ENCODE measurements around the gene KCNMA1. TPM values are rescaled to one million over a fixed set of nuclear protein-coding genes. Genes with fewer than 3 reads are reported as not detected.

Gene KCNMA1
- total RNA-seq, 1 donor from 2014 or later, result 5.4 TPM

DNA sequence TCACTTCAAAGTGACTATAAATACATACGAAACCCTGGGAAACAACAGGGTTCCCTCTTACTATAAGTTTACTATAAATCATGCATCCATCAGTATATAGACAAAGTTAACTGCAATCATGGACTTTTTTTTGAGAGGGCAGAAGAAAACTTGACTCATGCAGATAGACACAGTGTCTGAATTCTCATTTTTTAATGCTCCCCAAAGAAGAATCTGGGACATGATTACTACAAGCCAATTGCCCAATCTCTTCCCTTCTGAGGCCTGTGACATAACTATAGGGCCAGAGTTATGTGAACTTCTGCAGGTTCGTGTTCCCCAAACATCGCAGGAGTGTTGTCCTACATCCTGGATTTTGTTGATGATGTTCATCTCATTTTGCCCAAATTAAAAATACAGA is 376.5 kb downstream of the KCNMA1 start:
- ATAC-seq, result no peak

DNA sequence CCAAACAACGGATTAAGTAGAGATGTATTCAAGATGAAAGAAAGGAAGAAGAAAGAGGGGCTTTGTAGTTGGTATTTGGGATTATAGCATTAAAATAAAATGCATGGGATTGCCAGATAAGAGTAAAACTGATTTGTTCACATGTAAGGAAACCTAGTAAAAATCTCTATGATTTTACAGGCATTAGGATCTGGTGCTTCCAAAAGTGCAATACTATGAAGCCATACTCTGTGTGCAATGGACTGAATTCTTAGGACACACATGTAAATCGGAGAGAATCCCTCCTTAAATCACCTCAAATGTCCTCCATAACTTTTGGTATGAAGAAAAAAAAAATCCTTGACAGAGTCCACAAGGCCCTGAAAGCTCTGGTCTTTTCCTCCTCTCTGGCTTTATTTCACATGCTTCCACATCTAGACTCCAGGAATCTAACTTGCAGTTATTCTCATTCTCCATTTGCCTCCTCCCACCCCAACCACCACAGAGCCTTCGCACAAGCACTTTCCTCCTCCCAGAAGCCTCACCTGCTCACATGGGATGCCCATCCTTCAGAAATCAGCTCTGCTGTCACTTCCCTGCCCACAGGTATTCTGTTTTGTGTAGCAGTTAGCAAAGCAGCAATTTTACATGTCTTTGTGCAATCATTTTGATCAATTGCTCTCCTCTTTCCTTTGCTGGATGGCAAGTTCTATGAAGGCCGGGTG is 378.3 kb downstream of the KCNMA1 start:
- no peak for ATAC-seq

DNA sequence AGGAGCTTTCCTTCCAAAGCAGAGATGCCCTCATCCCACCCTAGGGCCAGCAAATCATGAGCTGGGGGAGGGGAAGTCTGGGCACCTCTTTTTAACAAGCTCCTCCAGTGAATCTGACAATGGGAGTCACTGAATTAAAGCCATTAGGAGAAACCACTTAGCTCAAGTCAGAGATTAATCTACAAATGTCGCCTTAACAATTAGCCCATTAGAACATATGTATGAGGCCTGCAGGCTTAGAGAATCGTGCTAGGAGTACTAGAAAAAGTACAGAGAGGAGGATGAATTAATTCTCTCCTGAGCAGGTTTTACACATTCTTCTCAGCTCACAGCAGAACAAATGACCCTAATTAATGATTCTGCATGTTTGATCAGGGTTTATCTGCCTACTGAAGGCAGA is 381.3 kb downstream of the KCNMA1 start:
- ATAC-seq, result no peak

DNA sequence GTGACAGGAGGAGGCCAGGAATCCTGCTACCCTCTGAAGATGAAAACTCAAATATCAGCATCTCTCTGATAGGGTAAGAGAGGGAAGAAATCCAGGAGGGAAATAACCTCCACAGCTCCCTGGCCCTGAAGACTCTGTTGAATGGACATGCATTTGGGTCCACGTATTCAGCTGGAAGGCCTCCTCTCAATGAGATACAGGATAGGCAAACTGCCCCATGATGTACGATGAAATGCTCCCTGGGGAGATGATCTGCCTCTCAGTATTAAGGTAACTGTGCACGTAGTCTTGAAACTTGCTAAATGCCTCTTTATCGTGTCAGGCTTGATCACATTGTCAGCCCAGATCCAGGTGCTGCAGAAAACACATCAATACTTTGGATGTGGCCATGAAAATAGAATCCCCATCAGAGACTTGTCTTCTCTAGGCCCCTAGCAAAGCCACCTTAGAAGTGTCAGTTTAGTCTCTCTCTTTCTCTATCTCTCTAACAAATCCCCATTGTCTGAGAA is 384.0 kb downstream of the KCNMA1 start:
- ATAC-seq, result no peak

DNA sequence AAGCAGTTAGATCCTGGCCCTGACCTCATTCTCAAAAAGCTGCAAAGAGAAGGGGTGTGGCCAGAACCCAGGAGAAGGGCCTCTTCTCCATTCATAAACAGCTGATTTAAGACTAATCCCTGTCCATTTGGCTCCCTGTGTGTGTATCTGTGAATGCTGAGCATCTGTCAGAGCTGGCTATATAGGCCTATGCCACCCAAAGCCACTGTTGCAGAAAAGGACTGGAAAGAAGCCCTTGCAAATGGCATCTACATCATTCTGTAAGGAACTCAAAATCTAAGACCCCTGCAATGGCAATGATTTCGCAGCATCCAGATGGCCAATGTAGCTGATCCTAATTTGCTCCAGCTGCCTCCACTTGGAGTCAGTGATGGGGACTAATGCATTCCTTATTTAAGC is 384.5 kb downstream of the KCNMA1 start:
- ATAC-seq, result no peak

DNA sequence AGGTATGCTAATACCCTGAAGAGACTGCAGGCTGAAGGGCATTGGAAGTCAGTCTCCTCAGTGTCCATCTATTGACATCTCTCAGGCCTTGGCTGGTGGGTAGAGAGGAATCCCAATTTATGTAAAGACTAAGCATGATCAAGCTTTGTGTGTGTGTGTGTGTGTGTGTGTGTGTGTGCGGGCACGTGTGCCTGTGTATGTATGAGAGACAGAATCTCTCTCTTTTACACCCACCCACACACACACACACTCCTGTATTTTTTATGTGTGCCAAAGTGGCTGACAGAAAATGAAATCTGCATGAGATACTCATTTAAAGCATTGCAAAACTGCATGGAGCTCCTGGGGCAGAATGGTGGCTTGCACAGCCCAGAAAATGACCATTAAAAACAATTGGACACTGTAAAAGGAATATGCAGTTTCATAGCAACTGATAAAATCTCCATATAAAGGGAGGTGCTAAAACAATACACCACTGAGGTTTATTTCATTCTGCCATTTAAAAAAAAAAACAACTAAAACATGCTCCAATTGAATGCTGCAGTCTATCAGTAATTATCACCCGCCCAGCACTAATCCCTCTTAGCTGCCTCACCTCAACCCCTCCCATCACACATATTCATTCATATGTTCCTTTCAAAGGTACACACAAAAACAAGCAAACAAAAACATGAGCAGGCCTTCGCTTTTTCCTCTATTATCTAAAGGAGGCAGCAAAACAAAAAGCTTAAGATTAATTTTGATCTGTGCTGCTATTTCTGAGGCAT is 385.0 kb downstream of the KCNMA1 start:
- ATAC-seq, result no peak

DNA sequence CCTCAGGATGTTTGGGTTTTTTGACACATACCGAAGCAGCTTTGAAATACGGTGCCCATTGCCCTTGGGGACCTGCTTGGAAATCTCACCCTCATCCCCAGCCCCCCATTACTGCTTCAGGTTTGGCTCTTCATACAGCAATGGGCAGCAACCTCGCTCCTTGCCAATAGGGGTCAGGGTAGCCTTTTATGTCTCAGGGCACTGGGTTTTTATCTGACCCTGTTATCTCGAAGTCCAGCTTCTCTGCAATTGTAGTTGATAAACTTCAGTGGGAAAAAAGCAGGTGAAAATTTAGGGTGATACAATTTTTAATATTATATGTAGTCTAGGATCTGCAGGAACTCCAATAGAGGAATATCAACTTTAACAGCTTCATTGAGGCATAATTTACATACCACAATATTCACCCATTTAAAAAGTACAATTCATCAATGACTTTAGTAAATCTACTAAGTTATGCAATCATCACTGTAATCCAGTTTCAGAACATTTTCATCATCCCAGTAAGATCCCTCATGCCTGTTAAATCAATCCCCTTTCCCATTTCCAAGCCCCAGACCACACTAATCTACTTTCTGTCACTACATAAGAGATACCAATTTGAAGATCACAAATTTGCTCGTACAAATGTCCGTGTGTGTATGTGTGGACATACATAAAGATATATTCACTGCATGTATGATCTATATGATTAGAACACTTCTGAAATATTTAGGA is 386.2 kb downstream of the KCNMA1 start:
- ATAC-seq, result no peak

DNA sequence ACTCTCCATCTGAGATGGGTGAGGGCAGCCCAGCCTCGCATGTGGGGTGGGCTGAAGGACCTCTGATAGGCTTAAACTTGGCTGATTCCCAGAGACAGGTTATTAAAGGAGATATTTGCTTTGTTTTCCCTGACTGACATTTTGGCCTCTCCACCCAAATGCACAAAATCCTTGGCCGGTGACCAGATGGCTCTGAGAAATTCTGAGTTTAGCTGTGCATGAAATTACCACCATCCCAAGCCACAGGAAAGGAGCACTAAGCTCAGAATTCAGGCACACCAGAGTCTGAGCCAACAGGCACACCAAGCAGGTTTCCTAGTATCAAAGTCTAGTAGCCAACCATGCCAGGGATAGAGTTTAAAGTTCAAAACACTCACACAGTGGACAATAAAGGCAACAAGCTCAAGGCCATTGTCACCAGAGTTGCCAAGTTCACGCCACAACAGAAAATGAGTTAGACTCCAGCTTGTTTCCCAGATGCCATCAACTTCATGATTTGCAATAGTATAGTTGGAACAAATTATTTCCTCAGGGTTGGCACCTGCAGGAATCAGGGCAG is 387.6 kb downstream of the KCNMA1 start:
- ATAC-seq, result no peak

DNA sequence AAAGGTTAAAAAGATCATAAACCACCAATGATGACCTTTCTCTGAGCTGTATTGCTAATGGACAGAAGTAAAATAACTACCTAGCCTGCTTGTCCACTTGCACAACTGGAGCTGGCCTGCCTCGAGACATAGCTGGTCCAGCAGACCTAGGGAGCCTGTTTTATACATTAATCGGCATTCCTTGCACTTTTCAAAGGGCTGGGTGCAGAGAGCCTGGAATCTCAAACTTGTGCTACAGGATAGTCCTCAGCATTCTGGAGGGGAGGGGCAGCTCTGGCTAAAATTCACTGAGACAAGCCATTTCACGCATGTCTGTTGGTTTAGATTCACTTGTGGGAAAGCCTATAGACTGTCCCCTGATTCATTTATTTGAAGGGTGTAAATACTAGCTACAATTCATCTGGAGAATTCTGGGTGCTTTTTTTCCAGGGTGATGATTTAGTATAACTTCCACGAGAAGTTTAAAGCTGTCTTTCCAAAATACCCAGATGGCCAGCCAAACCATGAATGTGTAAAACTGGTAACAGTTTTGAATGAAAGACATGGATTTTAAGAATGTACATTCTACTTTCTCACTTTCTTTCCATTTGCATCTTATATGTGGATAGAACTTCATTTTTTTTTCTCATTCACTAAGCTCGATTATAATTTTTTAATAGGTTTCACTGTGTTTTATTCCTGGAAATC is 389.4 kb downstream of the KCNMA1 start:
- no peak for ATAC-seq

DNA sequence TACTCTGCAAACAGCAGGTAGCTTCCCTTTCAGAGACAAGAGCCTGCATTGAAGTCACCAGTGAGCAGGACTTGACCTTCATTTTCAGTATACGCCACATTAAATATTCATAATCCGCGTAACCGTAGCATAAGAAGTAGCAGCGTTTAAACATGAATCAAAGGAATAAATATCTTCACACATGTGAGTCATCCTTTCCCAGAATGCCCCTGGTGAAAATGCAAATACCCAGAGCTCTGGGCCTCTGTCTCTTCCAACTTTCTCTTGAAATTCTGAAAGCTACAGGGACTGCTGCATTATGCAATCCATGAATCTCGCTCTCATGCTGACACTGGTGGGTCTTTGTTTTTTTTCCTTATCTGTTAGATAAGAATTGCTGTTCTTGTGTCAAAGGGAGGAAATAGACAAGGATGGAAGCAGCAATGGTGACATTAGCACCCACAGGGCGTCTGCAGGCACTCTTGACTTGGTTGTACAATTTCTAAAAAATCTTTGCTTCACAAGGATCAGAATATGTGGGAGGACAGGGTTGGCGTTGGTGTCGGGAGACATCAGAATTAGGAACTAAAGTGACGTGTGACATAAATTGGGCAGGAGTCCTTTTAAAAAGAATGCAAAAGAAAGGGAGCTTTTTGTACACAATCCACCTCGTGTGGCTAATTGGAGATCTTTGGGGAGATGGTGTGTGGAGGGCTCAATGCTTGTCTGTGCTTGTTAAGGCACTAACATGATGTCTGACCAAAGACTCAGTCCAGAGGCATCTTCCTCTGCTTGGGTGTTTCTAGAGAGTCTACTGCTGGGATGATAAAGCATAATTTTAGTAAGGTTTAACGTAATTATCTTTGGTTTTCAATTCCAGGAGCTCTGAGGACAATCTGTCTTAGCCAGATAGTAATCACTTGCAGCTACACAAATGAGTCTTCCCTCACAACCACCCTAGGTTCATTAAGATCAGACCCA is 390.3 kb downstream of the KCNMA1 start:
- peak; percentile 44 for ATAC-seq

DNA sequence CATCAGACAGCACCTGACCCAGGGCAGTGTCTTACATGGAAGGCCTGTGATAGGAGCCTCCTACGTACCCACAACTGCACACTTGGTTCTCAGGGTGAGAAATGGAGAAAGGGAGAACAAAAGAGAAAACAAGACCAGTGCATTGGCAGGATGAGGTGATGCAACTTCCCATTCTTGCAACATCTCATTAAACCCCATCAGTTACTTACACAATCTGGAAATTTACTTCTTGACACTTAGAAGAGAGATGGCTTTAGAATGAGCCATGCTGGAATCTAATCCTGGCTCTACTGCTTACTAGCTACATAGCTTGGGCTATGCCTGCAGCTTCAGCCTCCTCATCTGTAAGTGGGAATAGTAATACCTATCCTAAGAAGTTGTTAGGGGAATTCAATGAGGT is 391.7 kb downstream of the KCNMA1 start:
- ATAC-seq, result peak; percentile 66

DNA sequence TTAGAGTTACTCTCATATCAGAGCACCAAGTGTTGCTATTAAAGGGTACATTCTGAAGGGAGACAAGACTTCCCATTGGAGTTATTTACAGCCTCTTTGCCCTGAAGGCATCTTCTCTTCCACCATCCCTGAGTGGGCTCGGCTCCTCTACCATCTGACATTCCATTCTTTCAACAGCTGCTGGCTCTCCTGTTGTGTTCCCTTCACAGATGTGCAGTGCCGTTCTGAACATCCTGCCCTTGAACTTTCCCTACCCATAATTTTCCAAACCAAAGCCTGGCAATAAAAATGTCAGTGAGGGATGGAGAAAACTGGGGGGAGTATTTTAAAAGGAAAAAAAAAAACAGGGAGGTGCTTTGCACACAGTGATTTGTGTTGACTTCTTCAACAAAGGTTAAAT is 392.9 kb downstream of the KCNMA1 start:
- ATAC-seq, result no peak

DNA sequence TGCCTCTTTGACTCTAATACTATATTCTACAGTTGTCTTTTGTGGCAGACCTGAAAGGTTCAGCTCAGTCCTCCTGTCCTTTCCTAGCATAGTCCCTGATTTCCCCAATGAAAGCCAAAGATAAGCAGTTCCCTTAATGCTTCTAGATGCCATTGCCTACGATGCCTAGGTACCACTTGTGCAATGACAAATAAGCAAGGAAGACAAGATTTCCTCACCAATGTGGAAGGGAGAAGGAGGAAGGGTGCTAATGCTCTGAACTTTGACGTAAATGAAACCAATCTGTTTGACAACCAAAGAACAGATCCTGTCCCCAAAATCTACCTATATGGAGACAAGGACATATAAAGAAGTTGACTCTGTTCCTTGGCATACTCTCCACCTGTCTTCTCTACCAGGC is 393.3 kb downstream of the KCNMA1 start:
- ATAC-seq, result no peak

DNA sequence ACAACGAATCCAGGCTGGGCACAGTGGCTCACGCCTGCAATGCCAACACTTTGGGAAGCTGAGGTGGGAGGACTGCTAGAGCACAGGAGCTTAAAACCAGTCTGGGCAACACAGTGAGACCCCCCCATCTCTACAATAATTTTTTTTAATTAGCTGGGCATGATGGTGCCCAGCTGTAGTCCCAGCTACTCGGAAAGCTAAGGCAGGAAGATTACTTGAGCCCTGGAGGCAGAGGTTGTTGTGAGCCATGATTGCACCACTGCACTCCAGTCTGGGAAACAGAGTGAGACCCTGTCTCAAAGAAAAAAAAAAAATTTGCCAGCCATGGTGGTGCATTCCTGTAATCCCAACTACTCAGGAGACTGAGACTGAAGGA is 396.3 kb downstream of the KCNMA1 start:
- ATAC-seq, result no peak

DNA sequence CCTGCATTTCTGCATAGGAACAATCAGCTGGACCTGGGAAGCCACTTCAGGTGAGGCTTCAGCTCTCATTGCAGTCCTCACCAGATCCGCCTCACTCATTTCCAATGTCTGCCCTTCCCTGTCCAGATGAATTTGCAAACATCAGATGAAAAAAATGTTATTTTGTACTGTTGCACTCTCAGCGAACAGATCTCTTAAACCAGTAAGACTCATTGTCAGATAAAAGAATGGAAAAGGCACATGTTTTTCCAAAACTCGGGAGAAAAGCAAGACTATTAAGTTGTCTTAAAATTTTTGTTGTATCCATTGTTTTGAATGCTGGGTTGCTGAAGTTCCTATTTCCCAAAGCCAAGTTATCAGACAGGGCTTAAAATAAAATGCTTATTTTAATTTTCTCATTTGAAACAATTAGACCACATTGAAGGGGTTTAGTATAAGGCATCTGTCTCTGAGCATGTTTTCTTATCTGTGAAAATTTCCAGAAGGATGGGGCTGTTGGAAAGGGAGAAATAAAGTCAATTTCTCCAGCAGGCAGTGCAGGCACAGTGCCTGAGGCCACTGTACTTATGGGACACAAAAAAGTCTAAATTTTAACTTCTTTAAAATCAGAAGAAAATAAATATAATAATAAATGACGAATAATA is 396.8 kb downstream of the KCNMA1 start:
- no peak for ATAC-seq

DNA sequence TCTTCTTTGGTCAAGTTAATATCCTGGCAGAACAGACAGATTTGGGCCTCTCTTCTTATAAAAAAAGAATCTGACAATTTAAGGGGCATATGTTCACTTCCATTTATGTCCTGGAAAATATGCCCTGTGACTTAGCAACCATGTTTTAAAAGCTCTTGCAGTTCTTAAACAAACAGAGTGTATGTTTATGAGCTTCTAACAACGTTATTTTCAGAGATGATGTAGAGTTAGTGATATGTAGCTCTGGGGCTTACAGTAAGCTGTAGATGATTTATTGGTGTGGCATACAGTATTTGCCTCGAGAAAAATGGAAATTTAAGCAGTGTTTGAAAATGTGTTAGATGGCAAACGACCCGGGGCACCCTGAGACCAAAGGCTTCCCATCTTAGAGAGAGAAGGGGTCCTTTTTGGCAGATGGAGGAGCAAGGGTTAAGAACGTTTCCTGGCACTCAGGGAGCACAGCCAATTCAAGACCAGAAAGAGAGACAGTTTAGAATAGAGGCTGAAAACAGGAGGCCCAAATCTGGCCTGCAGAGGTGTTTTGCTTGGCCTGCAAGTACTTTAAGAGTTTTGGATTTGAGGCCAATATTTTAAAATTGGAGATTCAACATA is 397.5 kb downstream of the KCNMA1 start:
- ATAC-seq, result no peak

DNA sequence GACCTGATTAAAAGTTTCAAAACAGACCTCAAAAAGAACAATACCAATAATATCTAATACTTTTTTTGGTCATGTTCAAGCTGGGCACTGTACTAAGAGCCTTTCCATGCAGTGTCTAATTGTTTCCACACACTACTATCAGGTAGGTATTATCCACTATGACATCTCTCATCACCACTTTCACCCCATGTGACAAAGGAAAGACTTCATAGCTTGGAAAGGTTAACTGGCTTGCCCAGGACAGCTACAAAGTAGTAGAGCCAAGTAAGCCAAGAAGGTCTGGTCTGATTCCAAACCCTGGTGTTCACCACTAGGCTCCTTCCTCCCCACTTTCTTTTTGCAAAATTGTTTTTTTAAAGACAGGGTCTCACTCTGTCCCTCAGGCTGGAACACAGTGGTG is 400.5 kb downstream of the KCNMA1 start:
- ATAC-seq, result no peak

DNA sequence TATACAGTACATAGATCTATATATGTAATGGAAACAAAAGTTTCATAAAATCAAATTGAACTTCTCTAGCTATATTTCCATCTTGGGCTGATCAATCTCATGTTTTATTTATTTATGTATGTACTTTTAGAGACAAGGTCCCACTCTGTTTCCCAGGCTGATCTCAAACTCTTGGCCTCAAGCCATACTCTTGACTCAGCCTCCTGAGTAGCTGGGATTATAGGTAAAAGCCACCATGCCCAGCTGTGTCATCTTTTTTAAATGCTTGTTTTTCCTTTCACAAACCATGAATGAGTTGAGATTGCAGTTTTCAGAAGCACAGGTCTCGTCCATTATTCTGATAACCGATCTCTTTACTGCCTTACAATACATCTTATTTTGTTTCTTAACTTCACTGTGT is 400.9 kb downstream of the KCNMA1 start:
- ATAC-seq, result no peak

DNA sequence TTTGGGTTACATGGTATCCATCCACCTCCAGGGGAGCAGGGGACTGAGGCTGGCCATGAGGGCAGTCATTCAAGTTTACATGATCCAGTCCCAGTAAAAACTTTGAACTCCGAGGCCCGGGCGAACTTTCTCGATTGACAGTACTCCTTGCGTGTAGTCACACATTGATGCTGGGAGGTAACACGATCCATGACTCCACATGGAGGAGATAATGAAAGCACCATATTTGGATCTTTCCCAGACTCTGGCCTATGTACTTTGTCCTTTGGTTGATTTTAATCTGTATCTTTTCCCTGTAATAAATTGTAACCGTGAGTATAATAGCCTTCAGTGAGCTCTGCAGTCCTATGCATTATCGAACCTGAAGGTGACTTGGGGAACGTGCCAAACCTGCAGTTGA is 401.6 kb downstream of the KCNMA1 start:
- ATAC-seq, result no peak

DNA sequence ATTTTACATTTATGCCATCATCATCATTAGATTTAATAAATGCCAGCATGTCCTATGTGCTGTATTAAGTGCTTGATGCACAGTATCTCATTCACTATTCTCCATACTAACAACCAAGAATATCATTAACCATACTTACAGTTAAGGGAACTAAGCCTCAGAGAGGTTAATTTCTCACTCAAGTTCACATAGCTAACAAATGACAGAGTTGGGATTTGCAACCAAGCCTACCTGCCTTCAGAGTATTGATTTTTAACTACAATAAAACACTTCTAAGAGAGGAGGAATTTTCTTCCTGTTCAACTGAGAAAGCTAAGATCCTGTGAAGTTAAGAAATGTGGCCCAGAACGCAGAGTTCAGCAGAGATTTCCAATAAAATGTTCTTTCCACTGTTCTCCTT is 403.0 kb downstream of the KCNMA1 start:
- no peak for ATAC-seq
